ENCODE data around the gene FAF1.

DNA sequence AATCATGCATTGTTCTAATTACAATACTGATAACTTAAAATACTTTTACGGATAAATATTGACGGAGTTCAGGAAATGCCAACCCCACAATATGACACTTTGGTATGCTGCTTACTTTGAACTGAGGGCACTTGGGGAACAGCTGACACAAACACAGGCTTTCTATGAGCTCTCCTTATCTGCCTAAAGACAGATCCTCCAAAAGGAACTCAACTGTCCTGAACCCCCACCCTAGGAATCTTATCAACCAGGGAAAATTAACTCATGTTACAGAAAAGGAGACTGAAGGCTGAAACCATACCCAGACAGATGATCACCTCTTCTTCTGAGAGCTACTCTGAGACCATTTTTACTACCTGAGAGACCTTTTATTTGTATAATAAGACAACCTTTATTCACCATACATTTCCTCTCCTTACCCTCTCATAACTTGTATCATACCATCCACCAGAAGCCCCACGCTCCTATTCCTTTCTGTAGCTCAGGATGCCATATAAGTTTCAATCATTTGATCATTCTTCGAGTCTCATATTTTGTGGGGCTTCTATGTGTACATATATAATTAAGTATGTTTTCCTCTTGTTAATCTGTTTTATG, 239.5 kb downstream of the FAF1 start:
- no peak for TF ChIP-seq JUND (IDR thresholded peaks at IDR 0.05; ENCODE audit: low read length)
- no peak for TF ChIP-seq EZH2 (IDR thresholded peaks at IDR 0.05; ENCODE audit: low read depth, low read length, severe bottlenecking)
- no peak for TF ChIP-seq NRF1 (IDR thresholded peaks at IDR 0.05; ENCODE audit: low read depth, low read length)
- TF ChIP-seq, protein P1, sequence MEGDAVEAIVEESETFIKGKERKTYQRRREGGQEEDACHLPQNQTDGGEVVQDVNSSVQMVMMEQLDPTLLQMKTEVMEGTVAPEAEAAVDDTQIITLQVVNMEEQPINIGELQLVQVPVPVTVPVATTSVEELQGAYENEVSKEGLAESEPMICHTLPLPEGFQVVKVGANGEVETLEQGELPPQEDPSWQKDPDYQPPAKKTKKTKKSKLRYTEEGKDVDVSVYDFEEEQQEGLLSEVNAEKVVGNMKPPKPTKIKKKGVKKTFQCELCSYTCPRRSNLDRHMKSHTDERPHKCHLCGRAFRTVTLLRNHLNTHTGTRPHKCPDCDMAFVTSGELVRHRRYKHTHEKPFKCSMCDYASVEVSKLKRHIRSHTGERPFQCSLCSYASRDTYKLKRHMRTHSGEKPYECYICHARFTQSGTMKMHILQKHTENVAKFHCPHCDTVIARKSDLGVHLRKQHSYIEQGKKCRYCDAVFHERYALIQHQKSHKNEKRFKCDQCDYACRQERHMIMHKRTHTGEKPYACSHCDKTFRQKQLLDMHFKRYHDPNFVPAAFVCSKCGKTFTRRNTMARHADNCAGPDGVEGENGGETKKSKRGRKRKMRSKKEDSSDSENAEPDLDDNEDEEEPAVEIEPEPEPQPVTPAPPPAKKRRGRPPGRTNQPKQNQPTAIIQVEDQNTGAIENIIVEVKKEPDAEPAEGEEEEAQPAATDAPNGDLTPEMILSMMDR (IDR thresholded peaks at IDR 0.05; ENCODE audit: control extremely low read depth in 1 of 3, insufficient read depth in 1 of 3, low read depth in 1 of 3, low read length in 3 of 3), result no peak
- TF ChIP-seq BRCA1 (IDR thresholded peaks at IDR 0.05; ENCODE audit: low read depth, low read length), result no peak
- no peak for TF ChIP-seq POLR2A (IDR thresholded peaks at IDR 0.05; ENCODE audit: control extremely low read depth in 1 of 2, low read depth in 2 of 2, low read length in 2 of 2)
- TF ChIP-seq RNF2 (IDR thresholded peaks at IDR 0.05; ENCODE audit: borderline replicate concordance, low read depth, low read length, missing control alignments, poor library complexity, severe bottlenecking), result no peak
- TF ChIP-seq SP1 (IDR thresholded peaks at IDR 0.05; ENCODE audit: low read depth, low read length), result no peak
- no peak for TF ChIP-seq GTF2F1 (IDR thresholded peaks at IDR 0.05; ENCODE audit: borderline replicate concordance, low read depth, low read length)
- no peak for TF ChIP-seq CEBPB (IDR thresholded peaks at IDR 0.05; ENCODE audit: low read depth, low read length)

Data from H1 (cell line).